Thyroid gland (tissue), 4 donors: ENCODE measurements around the gene ABTB2. TPM values are rescaled to one million over a fixed set of nuclear protein-coding genes. Genes with fewer than 3 reads are reported as not detected.

ENCODE experiments used
- DNase-seq, 2 donors: peaks; one replicate each; pipeline ENCODE4 v3.0.0-alpha.2; 2019
- H3K27ac ChIP-seq, 3 donors: fragments of 200-600 bp; sonication (generic); 1 replicate in 2 of 3; 2 replicates in 1 of 3; pipeline ENCODE4 v1.5.1; 2016 to 2019; ENCODE audit warnings: mild to moderate bottlenecking in 1 of 3, moderate library complexity in 1 of 3
- H3K27me3 ChIP-seq: fragments of 200-600 bp; sonication (generic); one replicate; pipeline ENCODE4 v1.5.1; 2019
- H3K36me3 ChIP-seq, 2 donors: fragments of 200-600 bp; sonication (generic); one replicate each; pipeline ENCODE4 v1.5.1; 2016 to 2019
- H3K4me1 ChIP-seq, 2 donors: fragments of 200-600 bp; sonication (generic); one replicate each; pipeline ENCODE4 v1.5.1; 2017 to 2019
- H3K4me3 ChIP-seq, 3 donors: fragments of 200-600 bp; sonication (generic); replicated peaks in 1 of 3; 1 replicate in 2 of 3; 2 replicates in 1 of 3; pipeline ENCODE4 v1.5.1; 2016; ENCODE audit warnings: mild to moderate bottlenecking in 1 of 3
- H3K9me3 ChIP-seq: fragments of 200-600 bp; sonication (generic); one replicate; pipeline ENCODE4 v1.5.1; 2017
- CTCF ChIP-seq, 6 experiments: fragments of 200-600 bp in 3 of 6; fragments of 450-650 bp in 3 of 6; sonication (generic) in 3 of 6; IDR thresholded peaks; one replicate each; pipeline ENCODE4 v1.5.1; 2016 to 2019; ENCODE audit warnings: antibody characterized with exemption in 6 of 6, mild to moderate bottlenecking in 2 of 6, inconsistent platforms in 1 of 6, moderate library complexity in 1 of 6
- POLR2A ChIP-seq, 2 donors: fragments of 450-650 bp; IDR thresholded peaks; one replicate each; pipeline ENCODE4 v1.6.1; 2017; ENCODE audit warnings: antibody characterized with exemption in 2 of 2, mild to moderate bottlenecking in 2 of 2, moderate library complexity in 1 of 2
- WGBS, 2 donors: methylation state at CpG; one replicate each; pipeline ENCODE4 v1.1.5; 2017; 5-methylcytosine and 5-hydroxymethylcytosine counted together
- intact Hi-C: fragments of 100-400 bp; cut with DNase I; formaldehyde crosslinking; loops from one replicate; pipeline ENCODE4 v1.15.1; 2023
- total RNA-seq, 4 donors: library from RNA; depleted of rRNA; stranded (reverse); fragments of >200 nt; gene quantifications; one replicate each; pipeline ENCODE4 v1.2.3, GENCODE V29; 2016

The ABTB2 gene
- total RNA-seq, 4 donors from 2014 or later = 1.2 to 5.0 (median 3.3) TPM

GRCh38 chr11:34354782-34355181 is 3.0 kb downstream of the ABTB2 start:
- TF ChIP-seq CTCF (IDR thresholded peaks at IDR 0.05) (no peak), POLR2A (IDR thresholded peaks at IDR 0.05) (no peak)
- H3K4me3 ChIP-seq = no peak overlapping the region
- H3K27me3 ChIP-seq = no peaks in the 10 kb centered on the region
- no peaks in the 10 kb centered on the region for H3K9me3 ChIP-seq
- no peak overlapping the region for H3K27ac ChIP-seq
- intact Hi-C loops = no loop called here
- peaks cover 15 to 20% of the 10 kb centered on the region in 2 donors for H3K4me1 ChIP-seq
- no peaks in the 10 kb centered on the region for H3K36me3 ChIP-seq
- no peak for DNase-seq

- H3K27ac ChIP-seq = no peak overlapping the region
- WGBS, 2 donors = 80 to 96% methylated on average over 4 of the region's 4 CpGs
- no peak for DNase-seq
- peaks cover 15 to 21% of the 10 kb centered on the region in 2 donors for H3K4me1 ChIP-seq
- H3K36me3 ChIP-seq = no peaks in the 10 kb centered on the region
- intact Hi-C loops = no loop called here
- TF ChIP-seq POLR2A (IDR thresholded peaks at IDR 0.05) (no peak), CTCF (IDR thresholded peaks at IDR 0.05) (no peak)
- H3K9me3 ChIP-seq = no peaks in the 10 kb centered on the region
- no peaks in the 10 kb centered on the region for H3K27me3 ChIP-seq
- H3K4me3 ChIP-seq = no peak overlapping the region
Measured at GRCh38 chr11:34353881-34354280, 3.9 kb downstream of the ABTB2 start.

- intact Hi-C loops = no loop called here
- no peaks in the 10 kb centered on the region for H3K9me3 ChIP-seq
- 96 to 97% methylated on average over 4 of the region's 4 CpGs for WGBS, 2 donors
- peaks cover 7 to 11% of the 10 kb centered on the region in 2 donors for H3K4me1 ChIP-seq
- TF ChIP-seq POLR2A (IDR thresholded peaks at IDR 0.05) (no peak), CTCF (IDR thresholded peaks at IDR 0.05) (no peak)
- no peaks in the 10 kb centered on the region for H3K27me3 ChIP-seq
- DNase-seq = no peak
- H3K27ac ChIP-seq = no peak overlapping the region
- H3K4me3 ChIP-seq = no peak overlapping the region
- H3K36me3 ChIP-seq = no peaks in the 10 kb centered on the region
Measured at GRCh38 chr11:34351687-34352469, 5.9 kb downstream of the ABTB2 start.

GRCh38 chr11:34351051-34351450 is 6.8 kb downstream of the ABTB2 start:
- Histone ChIP-seq H3K4me1 (peaks cover 0 to 11% of the 10 kb centered on the region in 2 donors), H3K27ac (no peak overlapping the region), H3K4me3 (no peak overlapping the region), H3K9me3 (no peaks in the 10 kb centered on the region), H3K27me3 (no peaks in the 10 kb centered on the region), H3K36me3 (no peaks in the 10 kb centered on the region)
- TF ChIP-seq POLR2A (IDR thresholded peaks at IDR 0.05) = no peak
- no peak for TF ChIP-seq CTCF (IDR thresholded peaks at IDR 0.05)
- WGBS, 2 donors = 86 to 93% methylated on average over 3 of the region's 3 CpGs
- intact Hi-C loops = no loop called here
- no peak for DNase-seq

- intact Hi-C loops = no loop called here
- TF ChIP-seq CTCF (IDR thresholded peaks at IDR 0.05) (no peak), POLR2A (IDR thresholded peaks at IDR 0.05) (no peak)
Measured at GRCh38 chr11:34349882-34350281, 7.9 kb downstream of the ABTB2 start.

More at GRCh38 chr11:34349882-34350281, 7.9 kb downstream of the ABTB2 start:
- Histone ChIP-seq H3K4me1 (peaks cover 0 to 22% of the 10 kb centered on the region in 2 donors), H3K36me3 (no peaks in the 10 kb centered on the region), H3K27ac (no peak overlapping the region), H3K9me3 (no peaks in the 10 kb centered on the region), H3K4me3 (no peak overlapping the region), H3K27me3 (no peaks in the 10 kb centered on the region)
- WGBS, 2 donors = 90 to 93% methylated on average over 6 of the region's 6 CpGs
- DNase-seq = no peak
